DOHH2 (cell line): Measurements from ENCODE around the gene SLC16A3.

Source experiments
- H3F3A ChIP-seq: fragments of 200-600 bp; sonication (generic), shearing (Covaris generic); 2 replicates; pipeline ENCODE4 v1.6.0; 2016; ENCODE audit warnings: antibody characterized with exemption, mild to moderate bottlenecking; ENCODE audit not compliant: control insufficient read depth, insufficient read depth
- H3K27ac ChIP-seq: fragments of 200-600 bp; sonication (generic); 2 replicates; pipeline ENCODE4 v1.5.1; 2014; ENCODE audit warnings: low read depth, mild to moderate bottlenecking, low read length, moderate library complexity
- H3K27me3 ChIP-seq: fragments of 200-600 bp; sonication (generic); 2 replicates; pipeline ENCODE4 v1.6.1; 2014; ENCODE audit warnings: mild to moderate bottlenecking, low read length, mixed read lengths; ENCODE audit not compliant: control insufficient read depth
- H3K36me3 ChIP-seq: fragments of 200-600 bp; sonication (generic); 2 replicates; pipeline ENCODE4 v1.6.1; 2014; ENCODE audit warnings: mild to moderate bottlenecking, low read length, moderate library complexity, mixed read lengths; ENCODE audit not compliant: control insufficient read depth
- H3K4me1 ChIP-seq: fragments of 200-600 bp; sonication (generic); 2 replicates; pipeline ENCODE4 v1.6.1; 2014; ENCODE audit warnings: mild to moderate bottlenecking, low read length, mixed read lengths; ENCODE audit not compliant: control insufficient read depth
- H3K4me2 ChIP-seq: fragments of 200-600 bp; sonication (generic); 2 replicates; pipeline ENCODE4 v1.6.0; 2014; ENCODE audit warnings: mild to moderate bottlenecking, low read length, moderate library complexity
- H3K4me3 ChIP-seq: fragments of 200-600 bp; sonication (generic); 2 replicates; pipeline ENCODE4 v1.5.1; 2014; ENCODE audit warnings: mild to moderate bottlenecking, low read length, mixed read lengths
- H3K79me2 ChIP-seq: fragments of 200-600 bp; sonication (generic); 2 replicates; pipeline ENCODE4 v1.6.1; 2014; ENCODE audit warnings: mild to moderate bottlenecking, low read length, mixed read lengths; ENCODE audit not compliant: control insufficient read depth
- H3K9me2 ChIP-seq: fragments of 200-600 bp; sonication (generic); replicated peaks from 2 replicates; pipeline ENCODE4 v1.6.1; 2014; ENCODE audit warnings: mild to moderate bottlenecking, low read length, mixed read lengths; ENCODE audit not compliant: control insufficient read depth
- H3K9me3 ChIP-seq: fragments of 200-600 bp; sonication (generic); 2 replicates; pipeline ENCODE4 v1.6.1; 2014; ENCODE audit warnings: antibody characterized with exemption, low read length, mixed read lengths; ENCODE audit not compliant: control insufficient read depth, insufficient read depth
- H4K20me1 ChIP-seq: fragments of 200-600 bp; sonication (generic); 2 replicates; pipeline ENCODE4 v1.6.0; 2014; ENCODE audit warnings: low read depth, mild to moderate bottlenecking, antibody characterized with exemption, low read length, moderate library complexity; ENCODE audit not compliant: control insufficient read depth, insufficient read depth
- EZH2phosphoT487 ChIP-seq: fragments of 200-600 bp; sonication (generic); IDR thresholded peaks from 2 replicates; pipeline ENCODE4 v1.6.1; 2017; ENCODE audit warnings: borderline replicate concordance, mild to moderate bottlenecking, antibody characterized with exemption, low read length, moderate library complexity, mixed read lengths
- TF ChIP-seq, protein P1 (sequence below): fragments of 200-600 bp; sonication (generic); IDR thresholded peaks from one replicate; pipeline ENCODE4 v1.5.1; 2014; ENCODE audit warnings: antibody characterized with exemption, mild to moderate bottlenecking, low read depth, low read length; ENCODE audit not compliant: poor library complexity, severe bottlenecking

Gene SLC16A3

DNA sequence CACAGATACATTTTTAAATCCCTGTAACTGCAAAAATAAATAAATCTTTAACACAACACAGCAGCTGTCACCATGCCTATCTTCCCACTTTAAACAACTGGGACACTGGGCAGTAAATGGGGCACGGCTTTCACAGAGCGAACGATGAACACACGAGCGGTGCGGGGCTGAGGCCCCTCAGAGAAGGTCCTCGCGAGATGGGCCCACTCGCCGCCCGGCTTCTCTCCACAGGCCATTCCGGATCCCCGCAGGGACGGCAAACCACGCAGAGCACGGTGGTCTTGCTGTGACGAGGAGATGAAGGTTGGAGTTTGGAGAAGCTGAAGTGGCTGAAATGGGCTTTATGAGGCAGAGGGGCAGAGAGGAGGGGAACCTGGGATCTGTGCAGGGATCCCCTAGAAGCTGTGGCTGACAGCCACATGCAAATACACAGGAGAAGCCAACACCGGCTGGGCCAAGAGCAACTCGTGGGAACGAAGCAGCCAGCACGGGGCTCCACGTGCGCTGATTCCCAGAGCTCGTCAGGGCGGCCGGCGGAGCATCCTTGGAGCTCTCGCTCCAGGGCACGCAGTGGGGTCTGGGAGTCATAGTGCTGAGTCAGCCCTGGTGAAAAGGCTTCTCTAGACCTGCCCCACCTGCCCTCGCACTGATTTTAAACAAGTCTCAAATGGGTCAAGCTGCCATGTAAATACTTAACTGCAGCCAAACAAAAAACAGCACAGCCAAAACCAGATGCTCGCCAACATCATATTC, 47.9 kb upstream of the SLC16A3 start:
- no peak overlapping the region for H3K4me3 ChIP-seq
- no peaks in the 10 kb centered on the region for H3K9me2 ChIP-seq
- H3K27me3 ChIP-seq: no peaks in the 10 kb centered on the region
- H3F3A ChIP-seq: no peaks in the 10 kb centered on the region
- no peaks in the 10 kb centered on the region for H3K9me3 ChIP-seq
- H3K4me1 ChIP-seq: peaks cover 10% of the 10 kb centered on the region
- no peak overlapping the region for H3K4me2 ChIP-seq
- TF ChIP-seq, protein P1, sequence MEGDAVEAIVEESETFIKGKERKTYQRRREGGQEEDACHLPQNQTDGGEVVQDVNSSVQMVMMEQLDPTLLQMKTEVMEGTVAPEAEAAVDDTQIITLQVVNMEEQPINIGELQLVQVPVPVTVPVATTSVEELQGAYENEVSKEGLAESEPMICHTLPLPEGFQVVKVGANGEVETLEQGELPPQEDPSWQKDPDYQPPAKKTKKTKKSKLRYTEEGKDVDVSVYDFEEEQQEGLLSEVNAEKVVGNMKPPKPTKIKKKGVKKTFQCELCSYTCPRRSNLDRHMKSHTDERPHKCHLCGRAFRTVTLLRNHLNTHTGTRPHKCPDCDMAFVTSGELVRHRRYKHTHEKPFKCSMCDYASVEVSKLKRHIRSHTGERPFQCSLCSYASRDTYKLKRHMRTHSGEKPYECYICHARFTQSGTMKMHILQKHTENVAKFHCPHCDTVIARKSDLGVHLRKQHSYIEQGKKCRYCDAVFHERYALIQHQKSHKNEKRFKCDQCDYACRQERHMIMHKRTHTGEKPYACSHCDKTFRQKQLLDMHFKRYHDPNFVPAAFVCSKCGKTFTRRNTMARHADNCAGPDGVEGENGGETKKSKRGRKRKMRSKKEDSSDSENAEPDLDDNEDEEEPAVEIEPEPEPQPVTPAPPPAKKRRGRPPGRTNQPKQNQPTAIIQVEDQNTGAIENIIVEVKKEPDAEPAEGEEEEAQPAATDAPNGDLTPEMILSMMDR: no peak
- TF ChIP-seq EZH2phosphoT487: no peak
- no peak overlapping the region for H3K27ac ChIP-seq
- no peaks in the 10 kb centered on the region for H3K36me3 ChIP-seq
- H4K20me1 ChIP-seq: no peaks in the 10 kb centered on the region
- H3K79me2 ChIP-seq: no peaks in the 10 kb centered on the region

DNA sequence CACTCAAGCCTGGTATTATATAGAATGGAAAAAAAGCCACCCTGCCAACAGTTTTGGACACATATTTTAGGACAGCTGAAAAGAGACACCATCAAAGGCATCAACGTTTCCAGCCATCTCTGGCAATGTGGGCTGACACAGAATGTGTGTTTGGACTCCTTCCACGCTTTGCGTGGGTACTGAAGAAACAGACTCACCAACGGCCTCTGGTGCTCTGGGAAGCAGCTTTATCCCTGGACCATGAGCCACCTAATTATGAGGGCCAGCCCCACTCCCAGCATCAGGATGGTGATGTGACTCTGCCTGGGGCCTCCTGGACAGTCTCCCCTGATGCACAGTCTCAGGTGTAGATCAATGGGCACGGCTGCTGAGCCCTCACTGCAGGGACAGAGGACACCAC, 44.1 kb upstream of the SLC16A3 start:
- Histone ChIP-seq H3K9me2 (no peaks in the 10 kb centered on the region), H3K27ac (no peak overlapping the region), H3K4me3 (no peak overlapping the region), H3K4me1 (no peaks in the 10 kb centered on the region), H3F3A (no peaks in the 10 kb centered on the region; the same call in 1 of the 2 replicates), H3K36me3 (no peaks in the 10 kb centered on the region), H4K20me1 (no peaks in the 10 kb centered on the region), H3K4me2 (no peak overlapping the region), H3K79me2 (no peaks in the 10 kb centered on the region), H3K27me3 (no peaks in the 10 kb centered on the region), H3K9me3 (no peaks in the 10 kb centered on the region)
- TF ChIP-seq, protein P1: no peak
- TF ChIP-seq EZH2phosphoT487: no peak

DNA sequence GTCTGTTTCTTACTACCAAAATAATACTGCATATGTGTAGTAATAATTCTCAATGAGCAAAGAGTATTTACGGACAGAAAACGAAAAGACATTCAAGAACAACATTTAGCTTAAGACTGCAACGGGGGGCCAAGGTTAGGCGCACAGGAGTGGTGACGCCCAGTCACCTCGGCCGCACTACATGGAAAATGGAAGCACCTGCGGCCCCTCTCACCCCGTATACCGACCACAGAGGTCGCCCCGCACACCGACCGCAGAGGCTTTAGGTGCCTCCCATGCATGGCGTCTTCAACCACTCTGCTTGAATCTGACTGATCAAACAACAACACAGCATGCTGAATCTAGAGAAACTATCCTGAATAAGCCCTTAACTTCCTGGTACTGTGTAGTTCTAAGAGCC, 42.6 kb upstream of the SLC16A3 start:
- Histone ChIP-seq H3K4me1 (no peaks in the 10 kb centered on the region), H3K27me3 (no peaks in the 10 kb centered on the region), H3K4me2 (no peak overlapping the region), H3K79me2 (no peaks in the 10 kb centered on the region), H3K36me3 (no peaks in the 10 kb centered on the region), H3K4me3 (no peak overlapping the region), H3K9me2 (no peaks in the 10 kb centered on the region), H3K9me3 (no peaks in the 10 kb centered on the region), H3K27ac (no peak overlapping the region), H4K20me1 (no peaks in the 10 kb centered on the region), H3F3A (no peaks in the 10 kb centered on the region; the same call in 1 of the 2 replicates)
- TF ChIP-seq, protein P1: no peak
- no peak for TF ChIP-seq EZH2phosphoT487
